HCT116 (cell line): Measurements from ENCODE around the gene OR2B2. TPM values are rescaled to one million over a fixed set of nuclear protein-coding genes. Genes with fewer than 3 reads are reported as not detected.

ENCODE experiments used
- ATAC-seq: fragments of 200-7000 bp; cut with Tn5 transposase; 2 replicates; pipeline ENCODE4 v1.9.1; 2020; ENCODE audit warnings: mild to moderate bottlenecking, moderate library complexity
- BruUV-seq: library from RNA; stranded (reverse); fragments of 400-500 nt; replicated peaks from 2 replicates; lab custom pipeline; 2021; lab: Mats Ljungman, UMichigan
- CTCF ChIA-PET: fragments of 300-600 bp; sonication (Branson Sonifier 250); formaldehyde crosslinking; loops from one replicate; lab custom pipeline; 2021; ENCODE audit warnings: antibody characterized with exemption; lab: Charles Lee
- POLR2A ChIA-PET: fragments of 300-600, 350-600 bp; sonication (Branson Sonifier 250); formaldehyde crosslinking; loops from one replicate; lab custom pipeline; 2021; ENCODE audit warnings: antibody characterized with exemption; lab: Charles Lee
- RAD21 ChIA-PET, 2 experiments: fragments of 300-600 bp; sonication (Branson Sonifier 250); formaldehyde crosslinking; loops; one replicate each; lab custom pipeline; 2023; ENCODE audit warnings: low total read pairs in 2 of 2; ENCODE audit not compliant: uncharacterized antibody in 2 of 2, unreplicated experiment in 2 of 2, low non-redundant PET in 1 of 2; lab: Charles Lee
- DNase-seq: peaks from one replicate; pipeline ENCODE4 v3.0.0-alpha.2; 2010; ENCODE audit warnings: low read depth, low spot score
- H2AFZ ChIP-seq: fragments of 200-600 bp; shearing (Covaris generic), sonication (generic); 2 replicates; pipeline ENCODE4 v1.6.1; 2017; ENCODE audit warnings: low read depth, mixed run types, mixed read lengths, antibody characterized with exemption, low read length; ENCODE audit not compliant: poor library complexity, severe bottlenecking
- H3K27ac ChIP-seq: 2 replicates; pipeline ENCODE4 v1.5.1; 2012; ENCODE audit warnings: low read depth, low read length
- H3K27me3 ChIP-seq: fragments of 200-600 bp; sonication (generic); 2 replicates; pipeline ENCODE4 v1.6.1; 2016; ENCODE audit warnings: mixed run types, low read length, mixed read lengths; ENCODE audit not compliant: insufficient read depth
- H3K36me3 ChIP-seq, 2 experiments: fragments of 200-500 bp in 1 of 2; fragments of 200-600 bp in 1 of 2; sonication (Bioruptor generic) in 1 of 2; sonication (generic) in 1 of 2; 2 replicates each; pipeline versions ENCODE4 v1.5.1 to v1.6.1; 2014 to 2016; ENCODE audit warnings: low read length in 2 of 2, inconsistent platforms in 1 of 2, mixed read lengths in 1 of 2, mixed run types in 1 of 2; ENCODE audit not compliant: insufficient read depth in 2 of 2, control insufficient read depth in 1 of 2
- H3K4me1 ChIP-seq, 2 experiments: fragments of 200-600 bp in 1 of 2; sonication (generic) in 1 of 2; 2 replicates each; pipeline versions ENCODE4 v1.5.1 to v1.6.1; 2012 to 2017; ENCODE audit warnings: low read length in 2 of 2, inconsistent platforms in 1 of 2, mild to moderate bottlenecking in 1 of 2, mixed read lengths in 1 of 2, mixed run types in 1 of 2, moderate library complexity in 1 of 2; ENCODE audit not compliant: insufficient read depth in 2 of 2, control insufficient read depth in 1 of 2
- H3K4me2 ChIP-seq: fragments of 200-600 bp; sonication (generic); 2 replicates; pipeline ENCODE4 v1.6.1; 2017; ENCODE audit warnings: mixed run types, low read length, mixed read lengths
- H3K4me3 ChIP-seq, 2 experiments: fragments of 200-600 bp in 1 of 2; sonication (generic) in 1 of 2; replicated peaks in 1 of 2; 2 replicates each; pipeline ENCODE4 v1.5.1; 2011 to 2016; ENCODE audit warnings: low read length in 2 of 2, control low read depth in 1 of 2, low read depth in 1 of 2, mild to moderate bottlenecking in 1 of 2, mixed read lengths in 1 of 2, mixed run types in 1 of 2
- H3K79me2 ChIP-seq: fragments of 200-600 bp; sonication (generic); 2 replicates; pipeline ENCODE4 v1.6.1; 2017; ENCODE audit warnings: mild to moderate bottlenecking, mixed run types, low read length, moderate library complexity, mixed read lengths; ENCODE audit not compliant: insufficient read depth
- H3K9ac ChIP-seq: fragments of 200-600 bp; sonication (generic); 2 replicates; pipeline ENCODE4 v1.6.1; 2016; ENCODE audit warnings: low read length, mixed read lengths
- H3K9me2 ChIP-seq: fragments of 200-600 bp; sonication (generic), shearing (Covaris generic); 2 replicates; pipeline ENCODE4 v1.6.1; 2017; ENCODE audit warnings: mixed run types, mild to moderate bottlenecking, moderate library complexity; ENCODE audit not compliant: insufficient read depth
- H3K9me3 ChIP-seq, 2 experiments: fragments of 200-500 bp in 1 of 2; fragments of 200-600 bp in 1 of 2; sonication (Bioruptor generic) in 1 of 2; sonication (generic) in 1 of 2; 2 replicates each; pipeline ENCODE4 v1.6.1; 2014 to 2017; ENCODE audit warnings: low read length in 2 of 2, mixed read lengths in 2 of 2, inconsistent platforms in 1 of 2, low read depth in 1 of 2, mild to moderate bottlenecking in 1 of 2, mixed run types in 1 of 2, moderate library complexity in 1 of 2; ENCODE audit not compliant: control insufficient read depth in 1 of 2, insufficient read depth in 1 of 2
- H4K20me1 ChIP-seq: fragments of 200-600 bp; sonication (generic), shearing (Covaris generic); 2 replicates; pipeline ENCODE4 v1.6.1; 2017; ENCODE audit warnings: mixed run types, mild to moderate bottlenecking, moderate library complexity; ENCODE audit not compliant: insufficient read depth
- ATF3 ChIP-seq: IDR thresholded peaks from 2 replicates; pipeline ENCODE4 v1.6.1; 2012
- CBX3 ChIP-seq: IDR thresholded peaks from 2 replicates; pipeline ENCODE4 v1.6.1; 2012; ENCODE audit warnings: low read depth
- CEBPB ChIP-seq: IDR thresholded peaks from 2 replicates; pipeline ENCODE4 v1.6.1; 2012; ENCODE audit warnings: low read depth
- CTCF ChIP-seq, 3 experiments: fragments of 200-600 bp in 1 of 3; sonication (generic) in 1 of 3; IDR thresholded peaks in 2 of 3; conservative IDR thresholded peaks in 1 of 3; 2 replicates each; pipeline ENCODE4 v1.5.1; 2012 to 2017; ENCODE audit warnings: low read depth in 2 of 3, low read length in 2 of 3, antibody characterized with exemption in 1 of 3, borderline replicate concordance in 1 of 3, control low read depth in 1 of 3, mild to moderate bottlenecking in 1 of 3, mixed read lengths in 1 of 3, mixed run types in 1 of 3, moderate library complexity in 1 of 3; ENCODE audit not compliant: insufficient read depth in 1 of 3
- ELF1 ChIP-seq: IDR thresholded peaks from 2 replicates; pipeline ENCODE4 v1.6.1; 2012; ENCODE audit warnings: low read depth, borderline replicate concordance
- EZH2phosphoT487 ChIP-seq: fragments of 200-600 bp; IDR thresholded peaks from 2 replicates; pipeline ENCODE4 v1.6.1; 2018; ENCODE audit warnings: antibody characterized with exemption, borderline replicate concordance
- FOSL1 ChIP-seq: IDR thresholded peaks from 2 replicates; pipeline ENCODE4 v1.6.1; 2012; ENCODE audit warnings: low read depth
- JUND ChIP-seq: IDR thresholded peaks from 2 replicates; pipeline ENCODE4 v1.6.1; 2012
- MAX ChIP-seq: IDR thresholded peaks from 2 replicates; pipeline ENCODE4 v1.6.1; 2012
- POLR2A ChIP-seq: IDR thresholded peaks from 2 replicates; pipeline ENCODE4 v1.7.0; 2011; ENCODE audit warnings: borderline replicate concordance; ENCODE audit not compliant: insufficient read depth, insufficient read length; ENCODE audit errors: extremely low read depth
- POLR2AphosphoS5 ChIP-seq: IDR thresholded peaks from 2 replicates; pipeline ENCODE4 v1.6.1; 2011; ENCODE audit warnings: mild to moderate bottlenecking, low read depth, low read length, moderate library complexity
- REST ChIP-seq: IDR thresholded peaks from 2 replicates; pipeline ENCODE4 v1.6.1; 2012; ENCODE audit warnings: low read depth
- SIN3A ChIP-seq: IDR thresholded peaks from 2 replicates; pipeline ENCODE4 v1.6.1; 2012; ENCODE audit warnings: low read depth
- SP1 ChIP-seq: IDR thresholded peaks from 2 replicates; pipeline ENCODE4 v1.6.1; 2012; ENCODE audit warnings: low read depth
- TCF7L2 ChIP-seq: IDR thresholded peaks from 2 replicates; pipeline ENCODE4 v1.7.0; 2011; ENCODE audit warnings: borderline replicate concordance, inconsistent platforms; ENCODE audit not compliant: insufficient read depth, insufficient read length; ENCODE audit errors: extremely low read depth
- YY1 ChIP-seq: IDR thresholded peaks from 2 replicates; pipeline ENCODE4 v1.6.1; 2011; ENCODE audit warnings: low read length, low read depth, moderate library complexity, mild to moderate bottlenecking; ENCODE audit not compliant: insufficient replicate concordance; ENCODE audit errors: extremely low read depth
- ZFX ChIP-seq: fragments of 450-650 bp; IDR thresholded peaks from 2 replicates; pipeline ENCODE4 v1.6.1; 2017
- ZNF274 ChIP-seq: fragments of 200-500 bp; sonication (Bioruptor generic); IDR thresholded peaks from 2 replicates; pipeline ENCODE4 v1.6.1; 2014; ENCODE audit warnings: mild to moderate bottlenecking, low read depth, low read length, inconsistent platforms
- intact Hi-C: fragments of 100-400 bp; cut with micrococcal nuclease; formaldehyde crosslinking; loops from 2 replicates; pipeline ENCODE4 v1.10.0; 2022
- total RNA-seq: library from RNA; stranded (reverse); gene quantifications from one replicate; pipeline ENCODE4 v1.2.1, GENCODE V29; 2021; ENCODE audit not compliant: unreplicated experiment

OR2B2 gene
- total RNA-seq, 1 experiment from 2014 or later: not detected

- no peak overlapping the region for H2AFZ ChIP-seq
- no peaks in the 10 kb centered on the region for H3K9me3 ChIP-seq
- no peak for ATAC-seq
- DNase-seq: no peak
- H3K27ac ChIP-seq: no peak overlapping the region
- no peaks in the 10 kb centered on the region for H3K27me3 ChIP-seq
- no peak for TF ChIP-seq EZH2phosphoT487
- TF ChIP-seq ELF1: no peak
- no peak for TF ChIP-seq CTCF (IDR thresholded peaks at IDR 0.05 in 2 of 3, conservative IDR thresholded peaks at IDR 0.05 in 1 of 3; ENCODE audit: borderline replicate concordance in 1 of 3, insufficient read depth in 1 of 3, low read depth in 2 of 3, low read length in 2 of 3)
- no peak for TF ChIP-seq MAX
- TF ChIP-seq TCF7L2: no peak
- no peak for TF ChIP-seq FOSL1
- no peak for TF ChIP-seq POLR2AphosphoS5
- no peak for TF ChIP-seq YY1
- no peak for TF ChIP-seq ZNF274
- no peak for TF ChIP-seq CBX3
- TF ChIP-seq ATF3: no peak
- no peak for TF ChIP-seq SIN3A
- no peak for TF ChIP-seq CEBPB
- TF ChIP-seq JUND: no peak
- no peak for TF ChIP-seq ZFX
- TF ChIP-seq REST: no peak
- no peak for TF ChIP-seq POLR2A
- TF ChIP-seq SP1: no peak
- TF ChIP-seq, all 23 proteins: peak for 0
- CTCF ChIA-PET: no interaction called here
- peaks cover 2 to 9% of the 10 kb centered on the region in 2 experiments; a peak in 2 of 4 replicates for H3K4me1 ChIP-seq
- no TSS peak for BruUV-seq
- RAD21 ChIA-PET: interaction anchor here in 1 of 2 experiments (0.7 kb wide), 1 partner anchor 14 kb away, joined by 3 read pairs; no protein-coding TSS in a partner anchor
- H3K4me3 ChIP-seq: no peak overlapping the region
- no peaks in the 10 kb centered on the region for H3K36me3 ChIP-seq
- intact Hi-C loops: no loop called here
- peaks cover 4% of the 10 kb centered on the region; the same call in 1 of the 2 replicates for H3K9me2 ChIP-seq
- no peak overlapping the region for H3K4me2 ChIP-seq
- no peaks in the 10 kb centered on the region for H4K20me1 ChIP-seq
- POLR2A ChIA-PET: interaction anchor here (0.7 to 4.7 kb wide), 3 partner anchors 24 to 473 kb away, joined by 3 to 27 read pairs (median 3); a partner anchor contains a TSS
- H3K79me2 ChIP-seq: no peaks in the 10 kb centered on the region
- no peak overlapping the region for H3K9ac ChIP-seq
These were observed 47.0 kb downstream of the OR2B2 start for GRCh38 chr6:27864906-27865849.
